ENCODE data around the gene PLN.

Gene PLN

DNA sequence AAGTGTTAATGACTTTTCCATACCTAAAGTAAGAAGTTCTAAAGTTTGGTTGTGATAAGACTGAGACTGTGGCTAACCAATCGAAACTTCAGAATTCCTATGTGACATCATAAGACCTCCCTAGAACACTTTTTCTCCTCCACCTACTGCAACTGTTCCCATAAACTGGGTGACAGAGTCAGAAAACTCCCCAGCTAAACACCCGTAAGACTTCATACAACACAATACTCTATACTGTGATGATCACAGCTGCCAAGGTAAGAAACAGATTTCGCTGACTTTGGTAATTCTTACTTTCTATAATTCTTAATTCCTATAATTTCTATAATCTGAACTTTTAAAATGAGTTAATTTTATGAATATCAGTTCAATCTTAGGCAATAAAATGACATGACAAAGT, at the start of gene PLN:
Gene PLN, plus strand, starts transcription at position 161 of the 400 bp plus-strand sequence. CDS start 10,626 bp downstream, outside the sequence.
- no peak for DNase-seq

DNA sequence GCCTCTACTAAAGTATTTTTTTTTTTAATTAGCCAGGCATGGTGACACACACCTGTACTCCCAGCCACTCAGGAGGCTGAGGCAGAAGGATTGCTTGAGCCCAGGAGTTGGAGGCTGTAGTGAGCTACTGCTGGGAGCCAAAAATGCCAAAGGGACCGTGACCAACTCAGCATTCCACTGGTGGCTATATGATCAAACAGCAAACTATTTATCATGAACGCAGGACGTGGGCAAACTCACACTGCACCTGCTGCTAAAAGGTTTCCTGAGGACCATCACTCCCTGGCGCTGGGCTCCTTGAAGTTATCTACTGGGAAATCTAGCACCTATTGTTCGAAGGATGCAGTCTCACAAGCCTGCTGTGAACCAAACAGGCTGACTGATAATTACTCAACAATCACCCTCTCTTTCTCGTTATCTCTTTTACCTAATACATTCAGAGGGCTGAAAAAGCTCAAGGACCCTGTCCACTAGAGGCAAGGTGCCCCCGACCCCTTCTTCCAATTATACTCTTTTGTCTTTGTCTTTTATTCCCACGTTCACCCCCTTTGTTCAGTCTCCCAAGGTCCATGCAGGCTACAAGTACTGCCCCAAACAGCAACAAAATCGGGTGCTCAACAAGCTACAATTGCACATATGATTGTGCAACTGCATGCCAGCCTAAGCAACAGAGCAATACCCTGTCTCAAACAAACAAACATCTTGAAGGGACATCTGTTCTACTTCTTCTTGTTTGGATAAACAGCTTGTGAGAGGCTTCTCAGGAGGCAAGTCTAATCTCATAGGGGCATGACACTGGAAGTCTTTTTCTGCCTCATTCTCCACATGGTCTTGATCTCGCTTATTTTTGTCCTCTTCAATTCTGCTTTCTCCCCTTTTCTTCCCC, 47.7 kb upstream of the PLN start:
- DNase-seq, result no peak

DNA sequence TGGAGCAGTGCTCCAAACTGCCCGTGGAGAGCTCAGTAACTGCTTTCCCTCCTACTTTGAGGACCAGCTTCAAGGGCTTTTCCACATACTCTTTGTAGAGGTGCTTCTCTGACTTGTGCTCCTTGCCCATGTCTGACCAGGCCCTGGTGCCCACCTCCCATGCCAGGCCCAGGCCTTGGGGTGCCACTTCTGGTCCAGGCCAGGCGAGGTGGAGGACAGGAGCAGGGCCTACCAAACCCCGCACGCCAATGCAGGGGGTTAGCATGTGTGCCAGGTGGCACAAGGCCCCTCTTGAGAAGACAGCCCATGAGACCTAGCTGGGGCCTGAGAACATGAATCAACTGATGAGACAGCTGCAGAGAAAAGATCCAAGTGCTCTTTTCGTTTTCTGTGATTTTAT, 47.0 kb upstream of the PLN start:
- DNase-seq, result no peak

DNA sequence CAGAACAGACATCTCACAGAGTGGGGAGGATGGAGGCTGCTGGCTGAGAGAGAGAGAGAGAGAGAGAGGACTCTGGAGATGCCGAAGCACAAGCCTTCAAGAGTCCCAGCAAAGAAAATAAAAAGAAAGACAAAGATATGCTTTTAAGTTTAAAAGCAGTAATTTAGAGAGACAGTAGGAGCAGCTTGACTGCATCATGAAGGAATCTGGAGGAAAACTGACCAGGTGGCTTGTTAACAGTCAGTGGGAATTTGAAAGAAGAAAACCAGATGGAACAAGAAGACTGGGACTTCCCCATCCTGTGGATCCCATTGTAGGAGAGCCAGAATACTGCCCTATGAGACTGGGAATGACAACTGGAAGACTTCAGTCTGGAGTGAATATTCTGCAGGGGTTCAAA, 46.3 kb upstream of the PLN start:
- no peak for DNase-seq

DNA sequence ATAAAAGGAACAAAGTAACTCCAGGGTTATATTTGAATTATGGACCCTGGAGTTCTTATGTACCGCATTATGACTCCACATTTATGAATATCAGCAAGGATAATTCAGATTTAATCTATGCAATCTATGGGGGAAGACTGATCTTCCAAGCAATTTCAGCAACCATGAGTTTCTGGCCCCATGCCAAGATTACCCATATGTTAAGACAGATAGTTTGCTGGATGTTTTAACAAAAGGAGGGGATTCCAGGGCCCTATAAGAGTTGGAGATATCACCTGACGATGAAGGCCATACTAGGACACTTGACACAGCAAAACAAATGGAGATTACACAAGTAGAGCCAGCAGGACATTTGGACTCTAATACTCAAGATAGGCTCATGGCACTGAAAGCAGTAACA, 45.9 kb upstream of the PLN start:
- DNase-seq, result no peak

DNA sequence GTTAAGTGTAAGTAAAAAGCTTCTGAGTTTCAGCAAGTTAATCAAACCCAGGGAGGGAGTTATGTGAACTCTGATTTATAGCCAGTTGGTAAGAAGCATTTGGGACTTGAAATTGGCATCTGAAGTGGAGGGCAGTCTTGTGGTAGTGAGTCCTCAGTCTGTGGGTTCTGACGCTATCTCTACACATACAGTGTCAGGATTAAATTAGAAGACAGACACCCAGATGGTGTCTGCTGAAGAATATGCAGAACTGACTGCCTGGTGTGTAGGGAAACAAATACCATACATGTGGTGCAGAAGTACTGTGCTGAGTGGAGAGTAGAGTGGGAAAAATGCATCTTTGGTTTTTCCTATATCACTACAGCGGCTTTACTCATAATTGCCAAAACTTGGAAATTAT, 43.5 kb upstream of the PLN start:
- no peak for DNase-seq

DNA sequence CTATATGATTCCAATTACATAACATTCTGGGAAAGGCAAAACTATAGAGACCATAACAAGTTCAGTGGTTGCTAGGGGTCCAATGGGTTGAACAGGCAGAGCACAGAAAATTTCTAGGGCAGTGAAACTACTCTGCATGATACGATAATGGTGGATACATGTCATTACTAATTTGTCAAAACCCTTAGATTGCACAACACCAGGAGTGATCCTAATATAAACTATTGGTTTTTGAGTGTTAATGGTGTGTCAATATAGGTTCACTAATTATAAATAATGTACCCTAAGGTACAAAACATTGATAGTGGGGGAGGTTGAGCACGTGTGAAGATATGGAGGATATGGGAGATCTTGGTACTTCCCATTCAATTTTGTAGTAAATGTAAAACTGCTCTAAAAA, 42.4 kb upstream of the PLN start:
- no peak for DNase-seq

DNA sequence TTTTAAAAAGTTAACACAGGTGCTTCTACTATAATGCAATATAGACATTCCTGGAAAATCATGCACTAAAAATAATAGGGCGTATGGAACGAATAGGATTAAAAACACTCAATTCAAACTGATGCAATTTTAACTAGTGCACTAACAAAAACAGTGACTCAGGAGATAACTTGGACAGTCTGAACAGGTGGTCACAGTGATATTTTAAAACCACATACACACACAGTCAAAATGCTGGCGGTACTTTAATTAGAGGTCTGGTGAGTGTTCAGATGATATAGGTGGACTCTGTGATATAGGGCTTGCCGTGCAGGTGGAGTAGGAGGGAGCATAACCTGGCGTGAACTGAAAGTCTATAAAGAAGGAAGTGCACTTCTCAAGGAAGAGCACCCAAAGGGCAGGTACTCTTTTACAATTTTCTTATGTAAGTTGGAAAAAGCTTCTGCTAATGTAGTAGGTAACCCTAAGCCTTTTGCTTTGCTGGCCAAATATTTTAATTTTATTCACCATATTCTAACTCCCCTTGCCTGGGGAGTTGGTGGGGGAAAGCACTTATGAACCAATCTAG, 41.9 kb upstream of the PLN start:
- DNase-seq, result no peak

DNA sequence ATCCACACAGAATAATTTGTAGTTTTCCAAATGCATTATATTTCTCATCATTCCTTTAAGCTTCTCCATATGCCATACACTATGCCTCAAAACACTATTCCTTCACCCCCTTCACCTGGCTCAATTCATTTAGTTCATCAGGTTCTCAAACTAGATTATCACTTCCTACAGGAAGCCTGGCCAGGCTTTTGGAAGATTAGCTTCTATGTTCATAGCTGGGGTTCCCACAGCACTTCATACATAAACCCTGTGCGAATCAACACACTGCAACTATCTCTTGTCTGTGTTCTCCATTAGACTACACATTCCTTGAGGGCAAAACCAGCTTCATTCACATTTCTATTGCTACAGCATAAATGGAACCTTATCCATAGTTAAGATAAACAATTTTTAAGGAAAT, 40.5 kb upstream of the PLN start:
- DNase-seq, result no peak

DNA sequence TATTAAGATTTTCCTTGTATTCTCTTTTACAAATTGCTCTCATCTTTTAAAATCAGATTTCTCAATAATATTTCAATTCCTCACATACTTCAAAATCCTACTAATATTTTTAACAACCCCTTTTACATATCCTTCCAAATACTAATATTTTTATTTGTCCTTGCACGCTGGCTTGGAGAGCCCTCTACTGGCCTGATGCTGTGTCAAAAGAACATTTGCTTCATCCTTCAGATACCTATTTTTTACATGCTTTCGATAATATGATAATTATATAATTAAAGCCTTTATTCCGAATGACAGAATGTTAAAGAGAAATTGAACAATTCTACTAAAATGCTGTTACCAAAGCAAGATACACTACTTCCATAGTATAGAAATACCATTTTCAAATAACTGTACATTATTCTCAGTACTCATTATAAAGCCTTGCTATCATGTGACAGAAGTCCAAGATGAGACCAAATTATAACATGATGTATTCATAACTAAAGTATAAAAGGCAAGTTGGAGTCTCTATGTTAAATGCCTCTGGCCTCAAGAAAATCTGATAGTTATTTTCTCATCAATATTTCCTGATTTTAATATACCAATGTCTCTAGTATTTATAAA, 39.0 kb upstream of the PLN start:
- DNase-seq, result no peak

DNA sequence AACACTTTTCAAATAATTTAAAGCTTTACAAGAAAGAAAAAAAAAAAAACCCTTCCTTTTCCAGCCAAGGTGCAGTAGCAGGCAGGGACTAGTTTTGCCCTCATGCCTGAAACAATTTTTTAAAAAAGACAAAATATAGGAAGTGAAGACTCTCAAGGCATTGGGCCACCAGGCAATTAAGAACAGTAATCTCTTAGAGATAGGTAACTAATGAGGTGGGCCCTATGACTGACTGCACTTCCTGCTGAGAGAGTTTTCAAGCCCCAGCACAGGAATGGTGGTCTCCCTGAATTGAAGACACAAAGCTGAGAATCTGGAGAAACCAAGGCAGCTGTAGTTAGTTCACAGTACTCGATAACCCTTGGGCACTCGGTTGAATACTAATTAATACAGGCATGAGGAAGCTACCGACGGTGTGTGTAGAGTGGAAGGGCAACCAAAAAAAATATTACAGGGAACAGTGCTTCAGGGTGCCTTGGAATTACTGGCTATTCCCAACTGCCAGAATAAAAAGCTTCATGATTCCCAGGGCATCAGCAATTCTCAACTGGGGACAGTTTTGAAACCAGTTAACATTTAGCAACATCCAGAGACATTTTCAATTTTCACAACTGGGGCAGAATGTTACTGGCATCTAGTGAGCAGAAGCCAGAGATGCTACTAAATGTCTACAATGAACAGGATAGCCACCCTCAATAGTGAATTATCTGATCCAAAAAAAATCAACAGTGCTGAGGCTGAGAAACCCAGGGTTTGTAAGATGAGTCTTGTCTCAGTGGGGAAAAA, 36.0 kb upstream of the PLN start:
- DNase-seq, result no peak

DNA sequence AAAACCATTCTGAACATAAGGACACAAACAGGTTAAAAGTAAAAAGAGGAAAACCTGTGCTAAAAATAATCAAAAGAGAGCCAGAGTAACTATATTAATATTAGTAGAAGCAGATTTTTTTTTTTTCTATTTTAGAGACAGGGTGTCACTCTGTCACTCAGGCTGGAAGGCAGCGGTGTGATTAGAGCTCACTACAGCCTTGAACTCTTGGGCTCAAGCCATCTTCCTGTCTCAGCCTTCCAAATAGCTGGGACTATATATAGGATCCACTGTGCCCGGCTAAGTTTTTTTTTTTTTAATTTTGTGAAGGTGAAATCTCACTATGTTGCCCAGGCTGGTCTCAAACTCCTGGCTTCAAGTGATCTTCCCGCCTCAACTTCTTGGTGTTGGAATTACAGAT, 33.4 kb upstream of the PLN start:
- DNase-seq, result no peak

DNA sequence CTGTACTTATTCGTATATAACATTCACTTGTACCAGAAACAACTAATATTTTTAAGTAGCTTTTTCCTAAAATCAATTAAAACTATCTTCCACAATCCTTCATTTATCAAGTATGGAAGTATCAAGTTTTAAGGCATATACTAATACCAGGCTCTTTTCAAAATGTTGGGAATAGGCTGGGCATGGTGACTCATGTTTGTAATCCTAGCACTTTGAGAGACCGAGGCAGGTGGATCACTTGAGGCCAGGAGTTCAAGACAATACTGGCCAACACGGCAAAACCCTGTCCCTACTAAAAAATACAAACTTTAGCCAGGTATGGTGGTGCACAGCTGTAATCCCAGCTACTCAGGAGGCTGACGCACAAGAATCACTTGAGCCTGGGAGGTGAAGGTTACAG, 25.7 kb upstream of the PLN start:
- DNase-seq, result no peak

DNA sequence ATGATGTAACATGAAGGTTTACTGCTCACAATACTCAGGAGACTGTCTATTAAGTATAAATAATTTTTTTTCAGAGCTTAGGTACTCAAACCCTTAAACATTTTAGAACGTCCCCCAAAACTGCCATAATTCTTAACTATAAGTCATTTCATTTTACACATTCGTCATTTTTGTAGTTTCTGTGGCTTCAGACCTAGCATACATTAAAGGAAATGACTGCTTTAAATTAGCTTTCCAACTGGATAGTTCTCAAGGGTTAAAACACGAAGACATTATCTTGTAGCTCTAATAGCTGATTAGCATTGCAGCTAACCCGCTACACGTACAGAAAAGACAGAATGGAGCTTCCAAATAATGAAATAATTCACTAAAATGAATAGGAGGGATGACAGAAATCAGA, 24.9 kb upstream of the PLN start:
- no peak for DNase-seq

DNA sequence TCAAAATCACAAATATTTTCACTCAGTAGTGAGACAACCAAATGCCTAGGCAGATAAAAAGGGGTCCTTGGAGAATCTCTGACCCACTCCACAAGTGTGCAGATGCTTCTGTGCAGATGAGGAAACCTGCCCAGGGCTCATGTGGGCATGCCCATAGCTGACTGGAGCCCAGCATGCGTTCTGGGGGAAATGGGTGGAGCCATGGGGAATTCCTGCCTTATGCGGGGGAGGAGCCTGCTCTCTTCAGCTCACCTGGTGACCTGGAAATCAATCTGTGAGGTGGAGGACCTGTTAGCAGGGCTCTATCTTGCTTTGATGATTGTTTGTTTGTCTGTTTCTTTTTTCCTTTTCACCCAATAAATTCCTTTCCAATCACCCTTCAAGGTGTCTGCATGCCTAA, 23.4 kb upstream of the PLN start:
- DNase-seq, result no peak

DNA sequence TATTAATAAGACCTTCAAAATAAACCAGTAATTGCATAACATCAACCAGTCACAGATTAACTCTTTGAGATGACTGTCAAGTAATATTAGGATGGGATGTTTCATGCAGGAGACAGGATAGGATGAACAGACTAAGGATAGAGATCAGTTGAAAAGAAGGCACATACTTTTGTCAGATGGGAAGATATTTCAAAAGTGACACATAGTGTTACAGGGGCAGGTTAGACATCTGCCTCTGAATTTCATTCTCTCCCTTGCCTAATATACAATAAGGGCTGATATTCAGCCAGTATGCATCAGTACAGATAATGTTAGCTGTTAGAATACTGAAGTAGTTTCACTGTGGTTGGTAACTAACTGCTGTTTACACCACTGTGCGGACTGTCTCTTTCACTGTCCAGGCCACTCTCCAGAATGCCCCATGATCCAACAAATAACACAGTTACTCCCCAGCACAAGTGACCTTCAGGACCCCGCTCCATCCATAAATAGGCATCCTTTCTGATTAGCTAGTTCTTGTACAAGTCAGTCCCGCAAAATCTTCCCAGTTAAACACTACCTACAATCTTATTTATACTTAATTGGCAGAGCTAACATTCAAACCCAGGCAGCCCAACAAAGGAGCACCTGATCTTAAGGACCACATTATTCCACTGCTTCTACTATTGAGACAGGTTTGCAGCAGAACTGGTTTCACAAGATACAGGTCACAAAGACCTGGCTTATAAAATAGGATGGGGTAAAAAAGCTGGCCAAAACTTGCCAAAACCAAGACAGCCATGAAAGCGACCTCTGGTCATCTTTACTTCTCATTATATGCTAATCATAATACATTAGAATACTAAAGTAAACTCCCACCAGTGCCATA, 21.9 kb upstream of the PLN start:
- DNase-seq, result no peak

DNA sequence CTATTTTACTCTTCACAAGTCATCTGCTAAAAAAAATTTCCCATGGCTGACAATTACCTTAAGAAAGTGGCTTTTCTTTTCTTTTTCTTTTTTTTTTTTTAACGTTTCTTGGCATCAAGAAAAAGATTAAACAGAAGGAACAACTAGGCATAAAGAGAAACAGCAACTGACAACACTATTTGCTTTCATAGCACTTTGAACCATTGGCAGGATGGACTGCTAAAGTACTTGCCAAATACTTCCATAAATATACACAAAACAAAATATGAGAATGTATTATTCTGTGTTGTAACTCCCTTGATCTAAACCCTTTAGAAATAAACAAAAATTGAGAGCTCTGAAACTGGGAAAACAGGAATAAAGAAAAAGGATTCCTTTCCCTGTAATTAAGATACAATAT, 20.0 kb upstream of the PLN start:
- no peak for DNase-seq

DNA sequence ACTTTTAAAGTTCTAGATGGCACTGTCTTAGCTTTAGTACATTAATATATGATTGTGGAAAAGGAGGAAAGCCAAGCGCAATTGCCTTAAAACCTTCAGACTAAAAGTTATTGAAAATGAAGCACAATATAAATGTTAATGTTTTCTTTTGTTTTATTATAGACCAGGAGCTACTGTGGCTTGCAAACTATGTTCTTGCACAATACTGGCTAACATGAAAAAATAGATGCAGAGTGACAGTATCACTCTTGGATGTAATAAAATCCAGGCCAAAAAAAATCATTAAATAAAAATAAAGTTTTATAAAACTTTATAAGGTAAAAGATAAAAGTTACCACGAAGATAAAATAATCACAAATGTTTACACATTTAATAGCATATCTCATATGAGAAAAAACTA, 18.3 kb upstream of the PLN start:
- DNase-seq, result no peak

DNA sequence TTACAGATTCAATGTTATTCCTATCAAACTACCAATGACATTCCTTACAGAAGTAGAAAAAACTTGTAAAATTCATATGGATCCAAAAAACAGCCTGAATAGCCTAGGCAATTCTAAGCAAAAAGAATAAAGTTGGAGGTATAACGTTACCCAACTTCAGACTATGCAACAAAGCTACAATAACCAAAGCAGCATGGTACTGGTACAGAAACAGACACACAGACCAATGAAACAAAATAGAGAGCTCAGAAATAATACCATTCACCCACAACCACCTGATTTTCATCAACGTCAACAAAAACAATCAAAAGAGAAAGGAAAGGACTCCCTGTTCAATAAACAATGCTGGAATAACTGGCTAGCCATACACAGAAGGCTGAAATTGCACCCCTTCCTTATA, 17.2 kb upstream of the PLN start:
- no peak for DNase-seq

DNA sequence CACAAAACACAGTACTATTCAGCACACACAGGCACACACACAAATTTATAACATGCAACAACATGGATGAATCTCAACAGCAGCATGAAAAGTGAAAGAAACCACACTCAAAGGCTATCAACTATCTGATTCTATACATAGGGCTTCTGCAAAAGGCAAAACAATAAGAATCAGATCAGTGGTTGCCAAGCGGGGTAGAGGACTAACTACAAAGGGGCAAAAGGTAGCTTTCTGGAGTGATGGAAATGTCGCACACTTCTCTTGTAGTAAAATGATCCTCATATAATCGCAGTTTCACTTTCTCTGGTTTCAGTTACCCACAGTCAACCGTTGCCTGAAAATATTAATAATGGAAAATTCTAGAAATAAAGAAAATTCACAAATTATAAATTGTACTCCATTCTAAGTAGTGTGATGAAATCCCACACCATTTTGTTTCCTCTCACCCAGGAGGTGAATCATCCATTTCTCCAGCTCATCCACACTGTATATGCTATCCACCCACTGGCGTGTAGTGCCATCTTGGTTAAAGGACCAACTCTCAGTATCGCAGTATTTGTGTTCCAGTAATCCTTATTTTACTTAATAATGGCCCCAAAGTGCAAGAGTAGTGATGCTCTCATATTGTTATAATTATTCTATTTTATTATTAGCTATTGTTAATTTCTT, 12.8 kb upstream of the PLN start:
- DNase-seq, result no peak

DNA sequence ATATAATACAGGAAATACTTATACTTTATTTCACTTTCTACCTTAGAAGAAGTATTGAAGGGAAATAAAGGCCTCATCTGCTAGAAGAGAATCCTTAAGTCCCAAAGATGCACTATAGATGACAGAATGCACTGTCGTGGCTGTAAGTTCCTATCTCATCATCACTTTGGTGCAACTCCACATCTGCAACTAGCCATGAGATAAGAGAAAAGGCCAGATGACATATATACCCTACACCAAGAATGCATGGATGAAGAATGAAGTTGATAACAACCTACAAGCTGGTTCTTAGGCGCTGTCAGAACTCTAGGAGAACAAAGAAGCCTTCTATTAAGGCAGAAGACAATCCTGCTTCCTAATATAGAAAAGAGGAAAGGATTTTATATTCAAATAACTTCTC, 11.6 kb upstream of the PLN start:
- no peak for DNase-seq

DNA sequence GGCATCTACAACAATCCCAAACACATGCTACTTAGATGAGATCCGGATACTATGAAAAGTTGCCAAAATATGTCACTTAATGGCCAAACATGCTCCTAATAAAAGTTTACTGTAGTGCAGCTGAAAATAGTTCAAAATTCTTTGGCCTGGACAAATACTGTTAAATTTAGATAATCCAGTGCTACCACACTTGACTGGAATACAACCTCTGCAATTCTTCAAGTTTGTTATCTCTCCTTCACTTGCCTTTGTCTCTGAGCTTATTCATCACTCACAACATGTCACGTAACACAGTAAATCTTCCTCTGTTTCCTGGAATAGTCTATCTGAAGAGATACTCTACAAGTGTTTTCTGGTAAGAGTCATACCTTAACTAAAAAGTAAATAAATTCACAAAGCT, 10.5 kb upstream of the PLN start:
- no peak for DNase-seq

Measured in activated CD4-positive, CD25-positive, alpha-beta regulatory T cell treated with anti-CD3 and anti-CD28 coated beads, Interleukin-2, amount 50 U/mL, for 72 hours (primary cell).